ENCODE measurements around the gene TM7SF2. TPM values are rescaled to one million over a fixed set of nuclear protein-coding genes. Genes with fewer than 3 reads are reported as not detected.

Gene TM7SF2
- total RNA-seq, 1 experiment from 2014 or later: 113 TPM

DNA sequence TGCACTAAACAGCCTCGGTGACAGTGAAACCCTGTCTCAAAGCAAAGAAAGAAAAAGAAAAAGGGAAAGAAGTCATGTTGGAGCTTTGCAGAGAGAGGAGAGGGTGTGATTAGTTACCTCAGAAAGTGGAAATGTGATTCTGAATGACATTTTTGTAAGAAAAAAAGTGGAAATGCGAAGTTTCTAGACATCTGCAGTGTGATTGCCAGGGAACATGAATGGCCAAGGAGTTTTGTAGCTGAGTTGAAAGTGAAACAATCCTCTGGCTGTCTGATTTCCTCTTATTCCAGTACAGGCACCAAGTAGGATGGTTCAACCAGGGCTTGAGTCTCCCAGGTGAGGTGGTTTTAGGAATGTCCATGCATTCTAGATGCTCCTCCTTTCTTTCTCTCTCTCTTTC, 40.5 kb downstream of the TM7SF2 start:
- no peak for DNase-seq (ENCODE audit: low spot score)

DNA sequence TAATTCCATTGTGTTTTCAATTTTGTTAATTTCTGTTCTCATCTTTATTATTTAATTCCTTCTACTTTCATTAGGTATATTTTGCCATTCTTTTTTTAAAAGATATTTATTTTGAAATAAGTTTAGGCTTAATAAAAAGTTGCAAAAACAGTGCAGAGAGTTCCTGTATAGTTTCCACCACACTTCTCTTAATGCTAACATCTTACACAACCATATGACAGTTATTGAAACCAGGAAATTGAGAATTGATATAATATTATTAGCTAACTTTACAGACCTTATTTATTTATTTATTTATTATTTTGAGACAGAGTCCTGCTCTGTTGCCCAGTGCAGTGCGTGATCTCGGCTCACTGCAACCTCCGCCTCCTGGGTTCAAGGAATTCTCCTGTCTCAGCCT, 44.6 kb downstream of the TM7SF2 start:
- DNase-seq (ENCODE audit: low spot score): no peak

DNA sequence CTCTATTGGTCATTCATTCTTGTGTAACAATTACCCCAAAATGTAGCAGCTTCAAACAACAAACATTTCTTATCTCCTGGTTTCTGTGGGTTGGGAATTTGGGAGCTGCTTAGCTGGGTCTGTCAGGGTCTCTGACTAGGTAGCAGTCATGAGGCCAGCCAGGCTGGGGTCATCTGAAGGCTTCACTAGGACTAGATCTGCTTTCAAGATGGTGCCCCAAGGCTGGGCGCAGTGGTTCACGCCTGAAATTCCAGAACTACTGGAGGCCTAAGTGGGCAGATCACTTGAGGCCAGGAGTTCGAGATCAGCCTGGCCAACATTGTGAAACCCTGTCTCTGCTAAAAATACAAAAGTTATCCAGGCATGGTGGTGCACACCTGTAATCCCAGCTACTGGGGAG, 45.3 kb downstream of the TM7SF2 start:
- no peak for DNase-seq (ENCODE audit: low spot score)

DNA sequence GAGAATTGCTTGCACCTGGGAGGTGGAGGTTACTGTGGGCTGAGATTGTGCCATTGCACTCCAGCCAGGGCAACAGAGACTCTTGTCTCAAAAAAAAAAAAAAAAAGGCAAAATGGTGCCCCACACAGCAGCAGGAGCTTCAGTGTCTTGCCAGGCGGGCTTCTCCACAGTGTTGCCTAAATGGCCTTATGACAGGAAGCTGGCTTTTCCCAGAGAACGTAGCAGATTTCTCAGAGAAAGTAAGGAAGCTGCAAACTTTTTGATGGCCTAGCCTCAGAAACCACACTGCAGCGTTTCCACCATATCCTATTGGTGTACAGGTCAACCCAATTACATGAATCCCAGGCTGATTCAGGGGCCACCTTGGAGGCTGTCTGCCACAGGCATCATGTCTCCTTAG, 45.7 kb downstream of the TM7SF2 start:
- DNase-seq (ENCODE audit: low spot score): no peak

DNA sequence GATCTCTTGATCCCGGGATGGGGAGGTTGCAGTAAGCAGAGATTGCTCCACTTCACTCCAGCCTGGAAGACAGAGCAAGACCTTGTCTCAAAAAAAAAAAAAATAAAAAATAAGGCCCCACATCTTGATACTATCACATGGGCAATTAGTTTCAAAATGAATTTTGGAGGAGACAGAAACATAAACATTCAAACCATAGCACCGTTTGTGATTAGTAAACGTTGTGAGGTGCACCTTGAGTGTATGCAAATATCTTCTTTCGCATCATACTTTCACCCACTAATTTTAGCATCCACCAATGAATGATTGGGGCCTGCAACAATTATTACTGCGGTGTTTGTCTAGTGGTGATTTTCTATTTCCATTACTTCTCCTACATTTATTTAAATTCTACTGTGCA, 47.3 kb downstream of the TM7SF2 start:
- DNase-seq (ENCODE audit: low spot score): no peak

DNA sequence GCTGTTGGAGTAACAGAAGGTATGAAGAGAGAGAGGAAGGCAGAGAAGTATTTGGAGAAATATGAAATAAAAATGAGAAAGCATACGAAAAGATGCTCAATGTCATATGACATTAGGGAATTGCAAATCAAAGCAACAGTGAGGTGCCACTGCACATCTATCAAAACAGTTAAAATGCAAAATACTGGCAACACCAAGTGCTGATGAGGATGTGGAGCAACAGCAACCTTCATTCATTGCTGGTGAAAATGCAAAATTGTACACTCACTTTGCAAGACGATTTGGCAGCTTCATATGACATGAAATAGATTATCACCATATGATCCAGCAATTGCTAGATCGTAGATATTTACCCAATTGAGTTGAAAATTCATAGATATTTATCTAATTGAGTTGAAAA, 49.0 kb downstream of the TM7SF2 start:
- DNase-seq (ENCODE audit: low spot score): no peak

DNA sequence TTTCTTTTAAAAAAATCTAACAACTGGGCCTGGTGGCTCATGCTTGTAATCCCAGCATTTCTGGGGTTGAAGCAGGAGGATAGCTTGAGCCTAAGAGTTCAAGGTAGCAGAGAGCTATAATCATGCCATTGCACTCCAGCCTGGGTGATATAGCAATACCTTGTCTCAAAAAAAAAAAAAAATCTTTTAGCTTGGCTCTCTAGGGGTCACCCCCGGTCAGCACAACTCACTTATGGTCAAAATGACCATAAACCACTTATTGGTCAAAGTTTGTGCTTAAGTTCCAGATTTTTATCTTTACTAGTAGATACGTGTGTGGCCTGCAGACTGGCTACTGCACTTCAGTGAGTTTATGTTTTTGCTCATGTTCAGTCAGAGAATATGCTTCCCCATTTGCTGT, 52.0 kb downstream of the TM7SF2 start:
- DNase-seq (ENCODE audit: low spot score): no peak

Small RNA genes lying within 50 kb of the gene (small RNA-seq; reads per million reads assigned to genes)
- gene HIGD1AP10: not detected
- not detected for gene PDCL2P2
- 56.4 reads per million, percentile 96 among the genes with 10 or more reads in this experiment for gene RNU2-23P

Other genes with a start within 250 kb of the TM7SF2 start
- 118 and 123 TPM in 2 replicates for gene EHD1, start 233.3 kb upstream of the TM7SF2 start, total RNA-seq (2014; rRNA removed; shearing (Covaris generic))
- gene ATG2A, start 194.7 kb upstream of the TM7SF2 start, total RNA-seq (2014; rRNA removed; shearing (Covaris generic)): 47.1 and 50.5 TPM in 2 replicates
- 7.9 and 8.9 TPM in 2 replicates for gene PPP2R5B, start 187.2 kb upstream of the TM7SF2 start, total RNA-seq (2014; rRNA removed; shearing (Covaris generic))
- gene GPHA2, start 176.0 kb upstream of the TM7SF2 start, total RNA-seq (2014; rRNA removed; shearing (Covaris generic)): not detected in 2 replicates
- gene MAJIN, start 139.8 kb upstream of the TM7SF2 start, total RNA-seq (2014; rRNA removed; shearing (Covaris generic)): not detected in 2 replicates
- gene BATF2, start 114.9 kb upstream of the TM7SF2 start, total RNA-seq (2014; rRNA removed; shearing (Covaris generic)): 1.6 and 2.5 TPM in 2 replicates
- 103 and 104 TPM in 2 replicates for gene ARL2, start 97.7 kb upstream of the TM7SF2 start, total RNA-seq (2014; rRNA removed; shearing (Covaris generic))
- 26.5 and 36.1 TPM in 2 replicates for gene SNX15, start 84.4 kb upstream of the TM7SF2 start, total RNA-seq (2014; rRNA removed; shearing (Covaris generic))
- gene SAC3D1, start 70.7 kb upstream of the TM7SF2 start, total RNA-seq (2014; rRNA removed; shearing (Covaris generic)): 52.4 and 52.5 TPM in 2 replicates
- 0.08 and 1.9 TPM in 2 replicates for gene NAALADL1, start 53.3 kb upstream of the TM7SF2 start, total RNA-seq (2014; rRNA removed; shearing (Covaris generic))
- 66.1 and 72.1 TPM in 2 replicates for gene CDCA5, start 27.8 kb upstream of the TM7SF2 start, total RNA-seq (2014; rRNA removed; shearing (Covaris generic))
- 124 and 128 TPM in 2 replicates for gene ZFPL1, start 27.6 kb upstream of the TM7SF2 start, total RNA-seq (2014; rRNA removed; shearing (Covaris generic))
- 549 and 628 TPM in 2 replicates for gene VPS51, start 15.7 kb upstream of the TM7SF2 start, total RNA-seq (2014; rRNA removed; shearing (Covaris generic))
- gene ZNHIT2, start 5.8 kb downstream of the TM7SF2 start, total RNA-seq (2014; rRNA removed; shearing (Covaris generic)): 104 and 115 TPM in 2 replicates
- gene FAU, start 10.3 kb downstream of the TM7SF2 start, total RNA-seq (2014; rRNA removed; shearing (Covaris generic)): 835 and 863 TPM in 2 replicates
- gene MRPL49, start 10.4 kb downstream of the TM7SF2 start, total RNA-seq (2014; rRNA removed; shearing (Covaris generic)): 153 and 200 TPM in 2 replicates
- gene SYVN1, start 22.6 kb downstream of the TM7SF2 start, total RNA-seq (2014; rRNA removed; shearing (Covaris generic)): 21.7 and 32.1 TPM in 2 replicates
- gene SPDYC, start 58.4 kb downstream of the TM7SF2 start, total RNA-seq (2014; rRNA removed; shearing (Covaris generic)): not detected in 2 replicates
- 594 and 654 TPM in 2 replicates for gene CAPN1, start 70.1 kb downstream of the TM7SF2 start, total RNA-seq (2014; rRNA removed; shearing (Covaris generic))
- gene POLA2, start 150.1 kb downstream of the TM7SF2 start, total RNA-seq (2014; rRNA removed; shearing (Covaris generic)): 24.8 and 27.5 TPM in 2 replicates
- gene CDC42EP2, start 203.0 kb downstream of the TM7SF2 start, total RNA-seq (2014; rRNA removed; shearing (Covaris generic)): 30.9 and 36.5 TPM in 2 replicates
- 28.8 and 30.2 TPM in 2 replicates for gene DPF2, start 222.0 kb downstream of the TM7SF2 start, total RNA-seq (2014; rRNA removed; shearing (Covaris generic))
- gene TIGD3, start 242.9 kb downstream of the TM7SF2 start, total RNA-seq (2014; rRNA removed; shearing (Covaris generic)): 2.9 and 3.0 TPM in 2 replicates

All from HT-29 (cell line).